Brain microvascular endothelial cell (primary cell): ENCODE data around the gene ERC2.

ENCODE experiments used
- DNase-seq: peaks from one replicate; pipeline ENCODE4 v3.0.0-alpha.2; 2020
- H3K27ac ChIP-seq: fragments of 250-450 bp; sonication (Bioruptor Pico); 2 replicates; pipeline ENCODE4 v1.5.1; 2020; ENCODE audit warnings: mild to moderate bottlenecking, moderate library complexity
- H3K27me3 ChIP-seq: fragments of 250-450 bp; sonication (Bioruptor Pico); replicated peaks from 2 replicates; pipeline ENCODE4 v1.5.1; 2020; ENCODE audit warnings: mild to moderate bottlenecking
- H3K36me3 ChIP-seq: fragments of 250-450 bp; sonication (Bioruptor Pico); replicated peaks from 2 replicates; pipeline ENCODE4 v1.5.1; 2020; ENCODE audit warnings: mild to moderate bottlenecking
- H3K4me3 ChIP-seq: 2 replicates; pipeline ENCODE4 v1.5.1; 2011; ENCODE audit warnings: low read depth, mild to moderate bottlenecking, control low read depth, low read length, moderate library complexity
- CTCF ChIP-seq: IDR thresholded peaks from 2 replicates; pipeline ENCODE4 v1.5.1; 2011; ENCODE audit warnings: low read depth, mild to moderate bottlenecking, moderate library complexity, low read length, control low read depth, inconsistent platforms; ENCODE audit errors: missing control alignments
- in situ Hi-C: cut with HindIII; loops from 2 replicates; pipeline ENCODE4 v1.10.0; 2017; ENCODE audit warnings: low sequenced_read_pairs, low pct_ligation_motif_present

ERC2 gene

GRCh38 chr3:55688154-55688553 is 780.1 kb downstream of the ERC2 start:
- no peak for TF ChIP-seq CTCF
- H3K27ac ChIP-seq: no peak overlapping the region
- H3K4me3 ChIP-seq: no peak overlapping the region
- in situ Hi-C loops: no loop called here
- H3K27me3 ChIP-seq: no peaks in the 10 kb centered on the region
- DNase-seq: no peak
- H3K36me3 ChIP-seq: no peaks in the 10 kb centered on the region

- DNase-seq: no peak
- no peak for TF ChIP-seq CTCF
- Histone ChIP-seq H3K27me3 (no peaks in the 10 kb centered on the region), H3K27ac (no peak overlapping the region), H3K4me3 (no peak overlapping the region), H3K36me3 (no peaks in the 10 kb centered on the region)
- in situ Hi-C loops: no loop called here
These were observed 780.7 kb downstream of the ERC2 start for GRCh38 chr3:55687526-55687925.

- H3K27ac ChIP-seq: no peak overlapping the region
- peak; percentile 22 for DNase-seq
- TF ChIP-seq CTCF: no peak
- no peaks in the 10 kb centered on the region for H3K27me3 ChIP-seq
- H3K4me3 ChIP-seq: no peak overlapping the region
- in situ Hi-C loops: no loop called here
- no peaks in the 10 kb centered on the region for H3K36me3 ChIP-seq
These were observed 781.6 kb downstream of the ERC2 start for GRCh38 chr3:55686426-55687254.

- DNase-seq: peak; percentile 4
- in situ Hi-C loops: no loop called here
- no peaks in the 10 kb centered on the region for H3K27me3 ChIP-seq
- H3K27ac ChIP-seq: no peak overlapping the region
- no peak overlapping the region for H3K4me3 ChIP-seq
- no peak for TF ChIP-seq CTCF
- no peaks in the 10 kb centered on the region for H3K36me3 ChIP-seq
These were observed 784.5 kb downstream of the ERC2 start for GRCh38 chr3:55683666-55684270.

- no peak for DNase-seq
- in situ Hi-C loops: no loop called here
- TF ChIP-seq CTCF: no peak
- no peak overlapping the region for H3K27ac ChIP-seq
- no peaks in the 10 kb centered on the region for H3K27me3 ChIP-seq
- no peaks in the 10 kb centered on the region for H3K36me3 ChIP-seq
- no peak overlapping the region for H3K4me3 ChIP-seq
These were observed 785.8 kb downstream of the ERC2 start for GRCh38 chr3:55682461-55682860.
